ENCODE data around the gene SDSL. TPM values are rescaled to one million over a fixed set of nuclear protein-coding genes. Genes with fewer than 3 reads are reported as not detected.

SDSL gene
- total RNA-seq, 2 experiments from 2014 or later: 0.47 to 0.50 TPM

GRCh38 chr12:113436586-113436985 is 14.4 kb downstream of the SDSL start:
- CTCF ChIA-PET: no interaction called here
- POLR2A ChIA-PET: no interaction called here

DNA sequence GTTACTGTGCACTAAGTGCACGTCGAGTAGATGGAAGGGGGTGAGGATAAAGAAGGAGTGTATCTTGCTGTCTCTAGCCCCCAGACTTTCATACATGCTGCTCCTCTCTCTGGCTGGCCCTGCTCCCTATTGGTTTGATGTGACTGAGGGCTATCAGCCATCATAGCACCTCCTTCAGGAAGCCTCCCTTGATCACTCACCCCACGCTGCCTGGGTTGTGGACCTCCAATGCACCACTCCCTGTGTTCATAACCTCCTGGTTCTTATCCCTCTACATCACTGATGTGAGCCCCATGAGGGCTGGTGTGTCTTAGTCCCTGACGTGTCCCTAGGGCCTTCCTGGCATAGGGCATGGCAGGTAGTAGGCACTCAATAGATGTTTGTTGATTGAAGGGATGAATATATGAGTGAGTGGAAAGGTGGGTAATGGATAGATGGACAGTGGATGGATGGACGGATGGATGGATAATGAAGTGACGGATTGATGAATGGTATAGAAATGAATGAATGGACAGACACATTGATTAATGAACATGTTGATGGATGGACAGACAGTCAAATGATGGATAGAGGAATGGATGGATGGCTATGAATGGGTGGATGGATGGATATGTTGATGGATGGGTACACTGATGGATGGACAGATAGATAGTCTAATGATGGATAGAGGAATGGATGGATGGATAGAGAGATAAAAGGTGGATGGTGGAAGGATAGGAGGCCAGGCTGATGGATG is 15.0 kb downstream of the SDSL start:
- no peaks in the 10 kb centered on the region for H3K4me1 Mint-ChIP-seq (ENCODE audit: low read depth)
- intact Hi-C loops (cut with DNase I, micrococcal nuclease): no loop called here

More at GRCh38 chr12:113436586-113436985, 14.4 kb downstream of the SDSL start:
- H3K36me3 ChIP-seq (ENCODE audit: insufficient read depth, low read length): no peaks in the 10 kb centered on the region
- Mint-ChIP-seq H3K4me3 (no peak overlapping the region), H3K4me1 (ENCODE audit: low read depth) (no peaks in the 10 kb centered on the region), H3K36me3 (ENCODE audit: low read depth) (no peaks in the 10 kb centered on the region), H3K27me3 (no peaks in the 10 kb centered on the region), H3K27ac (no peak overlapping the region), H3K9me3 (no peaks in the 10 kb centered on the region)
- TF ChIP-seq, protein P1, sequence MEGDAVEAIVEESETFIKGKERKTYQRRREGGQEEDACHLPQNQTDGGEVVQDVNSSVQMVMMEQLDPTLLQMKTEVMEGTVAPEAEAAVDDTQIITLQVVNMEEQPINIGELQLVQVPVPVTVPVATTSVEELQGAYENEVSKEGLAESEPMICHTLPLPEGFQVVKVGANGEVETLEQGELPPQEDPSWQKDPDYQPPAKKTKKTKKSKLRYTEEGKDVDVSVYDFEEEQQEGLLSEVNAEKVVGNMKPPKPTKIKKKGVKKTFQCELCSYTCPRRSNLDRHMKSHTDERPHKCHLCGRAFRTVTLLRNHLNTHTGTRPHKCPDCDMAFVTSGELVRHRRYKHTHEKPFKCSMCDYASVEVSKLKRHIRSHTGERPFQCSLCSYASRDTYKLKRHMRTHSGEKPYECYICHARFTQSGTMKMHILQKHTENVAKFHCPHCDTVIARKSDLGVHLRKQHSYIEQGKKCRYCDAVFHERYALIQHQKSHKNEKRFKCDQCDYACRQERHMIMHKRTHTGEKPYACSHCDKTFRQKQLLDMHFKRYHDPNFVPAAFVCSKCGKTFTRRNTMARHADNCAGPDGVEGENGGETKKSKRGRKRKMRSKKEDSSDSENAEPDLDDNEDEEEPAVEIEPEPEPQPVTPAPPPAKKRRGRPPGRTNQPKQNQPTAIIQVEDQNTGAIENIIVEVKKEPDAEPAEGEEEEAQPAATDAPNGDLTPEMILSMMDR (IDR thresholded peaks at IDR 0.05): no peak
- H3K27ac ChIP-seq (ENCODE audit: low read depth in 1 of 2, low read length in 2 of 2): no peak overlapping the region
- peaks cover 0 to under 1% of the 10 kb centered on the region in 2 experiments for H3K9me3 ChIP-seq (ENCODE audit: control insufficient read depth in 1 of 2, insufficient read depth in 1 of 2, low read length in 2 of 2)
- H3K4me3 ChIP-seq (ENCODE audit: low read length): no peak overlapping the region
- no peak for ATAC-seq (ENCODE audit: poor library complexity)
- no peak for DNase-seq
- intact Hi-C loops (cut with DNase I, micrococcal nuclease): no loop called here
- no peaks in the 10 kb centered on the region for H3K4me1 ChIP-seq (ENCODE audit: insufficient read depth, low read length)
- H3K27me3 ChIP-seq (ENCODE audit: control insufficient read depth in 1 of 2, insufficient read depth in 2 of 2, low read length in 2 of 2): peaks cover 0 to 3% of the 10 kb centered on the region in 2 experiments

GRCh38 chr12:113437729-113438100 is 15.5 kb downstream of the SDSL start:
- TF ChIP-seq, protein P1 (IDR thresholded peaks at IDR 0.05): no peak
- intact Hi-C loops (cut with DNase I, micrococcal nuclease): no loop called here
- POLR2A ChIA-PET: no interaction called here

More for the DNA sequence above, 15.0 kb downstream of the SDSL start:
- no peak for ATAC-seq (ENCODE audit: poor library complexity)
- ChIA-PET POLR2A (no interaction called here), CTCF (no interaction called here)
- H3K9me3 ChIP-seq (ENCODE audit: control insufficient read depth in 1 of 2, insufficient read depth in 1 of 2, low read length in 2 of 2): peaks cover 0 to 4% of the 10 kb centered on the region in 2 experiments
- H3K4me1 ChIP-seq (ENCODE audit: insufficient read depth, low read length): no peaks in the 10 kb centered on the region
- Mint-ChIP-seq H3K4me3 (no peak overlapping the region), H3K9me3 (no peaks in the 10 kb centered on the region), H3K36me3 (ENCODE audit: low read depth) (no peaks in the 10 kb centered on the region), H3K27me3 (no peaks in the 10 kb centered on the region), H3K27ac (no peak overlapping the region)
- no peak for DNase-seq
- no peak overlapping the region for H3K4me3 ChIP-seq (ENCODE audit: low read length)
- no peaks in the 10 kb centered on the region for H3K36me3 ChIP-seq (ENCODE audit: insufficient read depth, low read length)
- TF ChIP-seq, protein P1 (IDR thresholded peaks at IDR 0.05): no peak
- H3K27ac ChIP-seq (ENCODE audit: low read depth in 1 of 2, low read length in 2 of 2): no peak overlapping the region
- H3K27me3 ChIP-seq (ENCODE audit: control insufficient read depth in 1 of 2, insufficient read depth in 2 of 2, low read length in 2 of 2): peaks cover 0 to 8% of the 10 kb centered on the region in 2 experiments

More at GRCh38 chr12:113437729-113438100, 15.5 kb downstream of the SDSL start:
- no peaks in the 10 kb centered on the region for H3K4me1 Mint-ChIP-seq (ENCODE audit: low read depth)
- no peak overlapping the region for H3K27ac Mint-ChIP-seq
- no peak overlapping the region for H3K4me3 Mint-ChIP-seq
- H3K9me3 ChIP-seq (ENCODE audit: control insufficient read depth in 1 of 2, insufficient read depth in 1 of 2, low read length in 2 of 2): peaks cover 0 to 4% of the 10 kb centered on the region in 2 experiments
- DNase-seq (no peak), ATAC-seq (ENCODE audit: poor library complexity) (no peak)
- H3K27me3 Mint-ChIP-seq: no peaks in the 10 kb centered on the region
- H3K27ac ChIP-seq (ENCODE audit: low read depth in 1 of 2, low read length in 2 of 2): no peak overlapping the region
- peaks cover 0 to 8% of the 10 kb centered on the region in 2 experiments for H3K27me3 ChIP-seq (ENCODE audit: control insufficient read depth in 1 of 2, insufficient read depth in 2 of 2, low read length in 2 of 2)
- H3K4me1 ChIP-seq (ENCODE audit: insufficient read depth, low read length): no peaks in the 10 kb centered on the region
- H3K9me3 Mint-ChIP-seq: no peaks in the 10 kb centered on the region
- no peaks in the 10 kb centered on the region for H3K36me3 Mint-ChIP-seq (ENCODE audit: low read depth)
- no peaks in the 10 kb centered on the region for H3K36me3 ChIP-seq (ENCODE audit: insufficient read depth, low read length)
- H3K4me3 ChIP-seq (ENCODE audit: low read length): no peak overlapping the region
- CTCF ChIA-PET: no interaction called here
